Gastrocnemius medialis (tissue), 4 donors: ENCODE measurements around the gene CDKL5.

Experiments used
- CTCF ChIP-seq, 5 experiments: fragments of 450-650 bp in 3 of 5; fragments of 200-600 bp in 2 of 5; sonication (generic) in 2 of 5; IDR thresholded peaks in 4 of 5; conservative IDR thresholded peaks in 1 of 5; 1 replicate in 4 of 5; 2 replicates in 1 of 5; pipeline ENCODE4 v1.5.1; 2016 to 2019; ENCODE audit warnings: antibody characterized with exemption in 5 of 5, mild to moderate bottlenecking in 3 of 5, moderate library complexity in 3 of 5
- POLR2A ChIP-seq, 2 donors: fragments of 450-650 bp; IDR thresholded peaks; one replicate each; pipeline ENCODE4 v1.6.1; 2017; ENCODE audit warnings: antibody characterized with exemption in 2 of 2, mild to moderate bottlenecking in 2 of 2, moderate library complexity in 2 of 2

- TF ChIP-seq POLR2A (IDR thresholded peaks at IDR 0.05) (no peak), CTCF (IDR thresholded peaks at IDR 0.05 in 4 of 5, conservative IDR thresholded peaks at IDR 0.05 in 1 of 5) (no peak)
Observed at GRCh38 chrX:18582910-18583493, 157.6 kb downstream of the CDKL5 start.
